ENCODE data around the gene ASRGL1. TPM values are rescaled to one million over a fixed set of nuclear protein-coding genes. Genes with fewer than 3 reads are reported as not detected.
A peak's percentile ranks its signal among the peaks of the same experiment; 100 is the strongest.
"Not testable (repeated sequence)": the region's sequence is repeated elsewhere in the genome, so short reads cannot be mapped to it uniquely, and the experiment has no call there.

The ASRGL1 gene
- total and polyA plus RNA-seq, 8 donors = 1.9 to 26.6 (median 3.3) TPM

- Histone ChIP-seq H3K36me3 (no peaks in the 10 kb centered on the region), H3K4me3 (no peak overlapping the region), H3K4me1 (peaks cover 3% of the 10 kb centered on the region in 2 donors), H3K9me3 (peaks cover 0 to 10% of the 10 kb centered on the region in 2 donors), H3K27ac (no peak overlapping the region), H3K27me3 (peaks cover 0 to 36% of the 10 kb centered on the region in 2 donors)
- TF ChIP-seq CTCF (IDR thresholded peaks at IDR 0.05) = no peak
- ATAC-seq (no peak), DNase-seq (no peak)
- intact Hi-C loops (cut with DNase I) = no loop called here
Measured at GRCh38 chr11:62307950-62308349, 29.3 kb upstream of the ASRGL1 start.

GRCh38 chr11:62309991-62310390, 27.3 kb upstream of the ASRGL1 start:
- no peak overlapping the region for H3K4me3 ChIP-seq
- peaks cover 0 to 10% of the 10 kb centered on the region in 2 donors for H3K9me3 ChIP-seq
- TF ChIP-seq CTCF (IDR thresholded peaks at IDR 0.05) = no peak
- H3K27ac ChIP-seq = no peak overlapping the region
- intact Hi-C loops (cut with DNase I) = loop anchor here in 1 of 2 donors (10.0 kb wide), 1 partner anchor 135 kb away; no protein-coding TSS in a partner anchor
- DNase-seq = no peak
- H3K36me3 ChIP-seq = no peaks in the 10 kb centered on the region
- peaks cover 4 to 44% of the 10 kb centered on the region in 2 donors for H3K27me3 ChIP-seq
- H3K4me1 ChIP-seq = peaks cover 3% of the 10 kb centered on the region in 2 donors
- ATAC-seq = no peak

GRCh38 chr11:62315431-62315830, 21.8 kb upstream of the ASRGL1 start:
- H3K36me3 ChIP-seq = no peaks in the 10 kb centered on the region
- H3K27ac ChIP-seq = no peak overlapping the region
- ATAC-seq (no peak), DNase-seq (no peak)
- no peak overlapping the region for H3K4me3 ChIP-seq
- H3K27me3 ChIP-seq = peaks cover 4 to 51% of the 10 kb centered on the region in 2 donors
- TF ChIP-seq CTCF (IDR thresholded peaks at IDR 0.05) = no peak
- peaks cover 3% of the 10 kb centered on the region in 2 donors for H3K4me1 ChIP-seq
- intact Hi-C loops (cut with DNase I) = loop anchor here in 1 of 2 donors (10.0 kb wide), 1 partner anchor 141 kb away; no protein-coding TSS in a partner anchor
- no peaks in the 10 kb centered on the region for H3K9me3 ChIP-seq

- ATAC-seq (no peak), DNase-seq (no peak)
- peaks cover 0 to 5% of the 10 kb centered on the region in 2 donors for H3K4me1 ChIP-seq
- no peak overlapping the region for H3K27ac ChIP-seq
- H3K9me3 ChIP-seq = no peaks in the 10 kb centered on the region
- peaks cover 0 to 22% of the 10 kb centered on the region in 2 donors for H3K27me3 ChIP-seq
- no peak for TF ChIP-seq CTCF (IDR thresholded peaks at IDR 0.05)
- H3K36me3 ChIP-seq = no peaks in the 10 kb centered on the region
- intact Hi-C loops (cut with DNase I) = no loop called here
- H3K4me3 ChIP-seq = no peak overlapping the region
Measured at GRCh38 chr11:62322524-62322923, 14.7 kb upstream of the ASRGL1 start.

- peaks cover 0 to 16% of the 10 kb centered on the region in 2 donors for H3K27me3 ChIP-seq
- H3K4me1 ChIP-seq = peaks cover 0 to 5% of the 10 kb centered on the region in 2 donors
- DNase-seq (peak in 2 of 4 donors; percentile 35 to 84), ATAC-seq (peak; percentile 71)
- intact Hi-C loops (cut with DNase I) = no loop called here
- TF ChIP-seq CTCF (IDR thresholded peaks at IDR 0.05) = peak; percentile 35 to 79
- no peaks in the 10 kb centered on the region for H3K9me3 ChIP-seq
- H3K27ac ChIP-seq = no peak overlapping the region
- H3K4me3 ChIP-seq = no peak overlapping the region
- H3K36me3 ChIP-seq = no peaks in the 10 kb centered on the region
Measured at GRCh38 chr11:62324731-62325556, 12.3 kb upstream of the ASRGL1 start.

- ATAC-seq; DNase-seq; H3K27ac ChIP-seq; intact Hi-C loops (cut with DNase I); H3K9me3 ChIP-seq; H3K4me3 ChIP-seq; H3K36me3 ChIP-seq; H3K4me1 ChIP-seq: not testable (repeated sequence)
- peaks cover 0 to 11% of the 10 kb centered on the region in 2 donors for H3K27me3 ChIP-seq
Measured at GRCh38 chr11:62325781-62326180, 11.5 kb upstream of the ASRGL1 start.

- ATAC-seq; DNase-seq; H3K9me3 ChIP-seq; intact Hi-C loops (cut with DNase I); H3K27ac ChIP-seq; H3K36me3 ChIP-seq; H3K4me1 ChIP-seq; H3K27me3 ChIP-seq; H3K4me3 ChIP-seq: not testable (repeated sequence)
Measured at GRCh38 chr11:62326719-62327118, 10.5 kb upstream of the ASRGL1 start.

- H3K4me3 ChIP-seq; H3K27me3 ChIP-seq; intact Hi-C loops (cut with DNase I); H3K27ac ChIP-seq; ATAC-seq; H3K9me3 ChIP-seq; H3K4me1 ChIP-seq; DNase-seq; H3K36me3 ChIP-seq: not testable (repeated sequence)
Measured at GRCh38 chr11:62327541-62327940, 9.7 kb upstream of the ASRGL1 start.

Data from left lung (tissue), 10 donors.